SU-DHL-6 (cell line): ENCODE data around the gene XRRA1.

ENCODE experiments used
- CTCF ChIP-seq: fragments of 200-600 bp; sonication (generic); IDR thresholded peaks from one replicate; pipeline ENCODE4 v1.5.1; 2017; ENCODE audit warnings: antibody characterized with exemption, mild to moderate bottlenecking, low read length, moderate library complexity; ENCODE audit not compliant: insufficient read depth, poor library complexity, severe bottlenecking
- EZH2phosphoT487 ChIP-seq: fragments of 200-600 bp; sonication (generic), shearing (Covaris generic); conservative IDR thresholded peaks from 2 replicates; pipeline ENCODE4 v1.6.1; 2018; ENCODE audit warnings: mild to moderate bottlenecking, antibody characterized with exemption, low read length, moderate library complexity, mixed read lengths

GRCh38 chr11:74937696-74938475 is 11.0 kb downstream of the XRRA1 start:
- TF ChIP-seq CTCF (no peak), EZH2phosphoT487 (no peak)
